H1 (cell line): Measurements from ENCODE around the gene RETREG1. TPM values are rescaled to one million over a fixed set of nuclear protein-coding genes. Genes with fewer than 3 reads are reported as not detected.

Experiments
- CREB1 ChIP-seq: IDR thresholded peaks from 2 replicates; pipeline ENCODE4 v1.6.1; 2012; ENCODE audit warnings: inconsistent platforms
- NRF1 ChIP-seq: IDR thresholded peaks from 2 replicates; pipeline ENCODE4 v1.6.1; 2011; ENCODE audit warnings: mild to moderate bottlenecking, low read depth, low read length, improper control_type of control experiment
- POLR2A ChIP-seq, 2 experiments: IDR thresholded peaks; 1 replicate in 1 of 2; 2 replicates in 1 of 2; pipeline ENCODE4 v1.6.1; 2011; ENCODE audit warnings: low read depth in 2 of 2, low read length in 2 of 2, mild to moderate bottlenecking in 2 of 2; ENCODE audit errors: control extremely low read depth in 1 of 2
- RBBP5 ChIP-seq: IDR thresholded peaks from 2 replicates; pipeline ENCODE4 v1.7.1; 2012; ENCODE audit warnings: low read depth, mild to moderate bottlenecking, inconsistent platforms, low read length, moderate library complexity, borderline replicate concordance
- RNF2 ChIP-seq: fragments of 200-900, 300-1000 bp; sonication (generic); IDR thresholded peaks from 2 replicates; pipeline ENCODE4 v1.7.1; 2016; ENCODE audit warnings: borderline replicate concordance, low read depth, mild to moderate bottlenecking, antibody characterized with exemption, low read length; ENCODE audit not compliant: poor library complexity, severe bottlenecking; ENCODE audit errors: missing control alignments
- SIX5 ChIP-seq: IDR thresholded peaks from 2 replicates; pipeline ENCODE4 v1.6.1; 2011; ENCODE audit warnings: mild to moderate bottlenecking, low read depth, low read length
- TAF7 ChIP-seq: optimal IDR thresholded peaks from 2 replicates; pipeline ENCODE3; 2011; ENCODE audit warnings: low read depth, mild to moderate bottlenecking, inconsistent platforms, low read length, moderate library complexity, borderline replicate concordance
- TBP ChIP-seq: IDR thresholded peaks from 2 replicates; pipeline ENCODE4 v1.6.1; 2011; ENCODE audit warnings: low read depth, low read length, improper control_type of control experiment
- polyA plus RNA-seq, 7 experiments: library from polyadenylated mRNA; depleted of rRNA in 3 of 7; stranded (reverse) in 5 of 7; unstranded in 2 of 7; fragments of >200 nt in 5 of 7; fragments of 200-250 nt in 2 of 7; gene quantifications; 1 replicate in 5 of 7; 2 replicates in 1 of 7; 4 replicates in 1 of 7; pipeline versions ENCODE4 v1.2.1 to v1.2.3, GENCODE V29; 2011 to 2013; ENCODE audit warnings: missing spikeins in 2 of 7, mixed read lengths in 2 of 7
- total RNA-seq: library from RNA; stranded (reverse); fragmentation: NEBNext Ultra II Directional; extraction: Animal tissue kit (Norgen Biotek cat#: 25700); gene quantifications from 2 replicates; pipeline ENCODE4 v1.2.1, GENCODE V29; 2021
- TF ChIP-seq, protein P1 (sequence below): fragments of 300-600 bp; sonication (generic); IDR thresholded peaks from 2 replicates; pipeline ENCODE4 v1.7.1; 2012; ENCODE audit warnings: low read length, moderate library complexity, mild to moderate bottlenecking, inconsistent platforms; ENCODE audit not compliant: insufficient replicate concordance
- TF ChIP-seq, protein P2 (sequence below): IDR thresholded peaks from 2 replicates; pipeline ENCODE4 v1.6.1; 2012; ENCODE audit warnings: low read length, inconsistent platforms

The RETREG1 gene
- total and polyA plus RNA-seq, 2 of the 8 experiments (the other 6 are each of a cell fraction or from before 2014, with no cell fraction given), result 0.62 to 1.9 TPM

DNA sequence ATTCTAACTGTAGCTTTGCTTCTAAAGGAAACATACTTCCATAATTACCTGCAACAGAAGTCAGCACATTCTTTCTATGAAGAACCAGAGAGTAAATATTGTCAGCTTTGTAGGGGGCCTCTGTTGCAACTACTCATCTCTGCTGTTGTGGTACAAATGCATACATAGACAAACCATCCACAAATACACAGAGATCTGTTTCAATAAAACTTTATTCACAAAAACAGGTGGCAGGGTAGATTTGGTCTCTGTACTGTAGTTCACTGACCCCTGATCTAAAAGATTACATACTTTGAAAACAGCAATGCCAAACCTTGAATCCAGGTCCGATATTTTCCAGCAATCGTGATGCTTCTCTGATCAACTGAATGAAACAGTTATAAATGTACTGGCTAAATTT is 44.9 kb upstream of the RETREG1 start (continued):
- TF ChIP-seq, protein P1, sequence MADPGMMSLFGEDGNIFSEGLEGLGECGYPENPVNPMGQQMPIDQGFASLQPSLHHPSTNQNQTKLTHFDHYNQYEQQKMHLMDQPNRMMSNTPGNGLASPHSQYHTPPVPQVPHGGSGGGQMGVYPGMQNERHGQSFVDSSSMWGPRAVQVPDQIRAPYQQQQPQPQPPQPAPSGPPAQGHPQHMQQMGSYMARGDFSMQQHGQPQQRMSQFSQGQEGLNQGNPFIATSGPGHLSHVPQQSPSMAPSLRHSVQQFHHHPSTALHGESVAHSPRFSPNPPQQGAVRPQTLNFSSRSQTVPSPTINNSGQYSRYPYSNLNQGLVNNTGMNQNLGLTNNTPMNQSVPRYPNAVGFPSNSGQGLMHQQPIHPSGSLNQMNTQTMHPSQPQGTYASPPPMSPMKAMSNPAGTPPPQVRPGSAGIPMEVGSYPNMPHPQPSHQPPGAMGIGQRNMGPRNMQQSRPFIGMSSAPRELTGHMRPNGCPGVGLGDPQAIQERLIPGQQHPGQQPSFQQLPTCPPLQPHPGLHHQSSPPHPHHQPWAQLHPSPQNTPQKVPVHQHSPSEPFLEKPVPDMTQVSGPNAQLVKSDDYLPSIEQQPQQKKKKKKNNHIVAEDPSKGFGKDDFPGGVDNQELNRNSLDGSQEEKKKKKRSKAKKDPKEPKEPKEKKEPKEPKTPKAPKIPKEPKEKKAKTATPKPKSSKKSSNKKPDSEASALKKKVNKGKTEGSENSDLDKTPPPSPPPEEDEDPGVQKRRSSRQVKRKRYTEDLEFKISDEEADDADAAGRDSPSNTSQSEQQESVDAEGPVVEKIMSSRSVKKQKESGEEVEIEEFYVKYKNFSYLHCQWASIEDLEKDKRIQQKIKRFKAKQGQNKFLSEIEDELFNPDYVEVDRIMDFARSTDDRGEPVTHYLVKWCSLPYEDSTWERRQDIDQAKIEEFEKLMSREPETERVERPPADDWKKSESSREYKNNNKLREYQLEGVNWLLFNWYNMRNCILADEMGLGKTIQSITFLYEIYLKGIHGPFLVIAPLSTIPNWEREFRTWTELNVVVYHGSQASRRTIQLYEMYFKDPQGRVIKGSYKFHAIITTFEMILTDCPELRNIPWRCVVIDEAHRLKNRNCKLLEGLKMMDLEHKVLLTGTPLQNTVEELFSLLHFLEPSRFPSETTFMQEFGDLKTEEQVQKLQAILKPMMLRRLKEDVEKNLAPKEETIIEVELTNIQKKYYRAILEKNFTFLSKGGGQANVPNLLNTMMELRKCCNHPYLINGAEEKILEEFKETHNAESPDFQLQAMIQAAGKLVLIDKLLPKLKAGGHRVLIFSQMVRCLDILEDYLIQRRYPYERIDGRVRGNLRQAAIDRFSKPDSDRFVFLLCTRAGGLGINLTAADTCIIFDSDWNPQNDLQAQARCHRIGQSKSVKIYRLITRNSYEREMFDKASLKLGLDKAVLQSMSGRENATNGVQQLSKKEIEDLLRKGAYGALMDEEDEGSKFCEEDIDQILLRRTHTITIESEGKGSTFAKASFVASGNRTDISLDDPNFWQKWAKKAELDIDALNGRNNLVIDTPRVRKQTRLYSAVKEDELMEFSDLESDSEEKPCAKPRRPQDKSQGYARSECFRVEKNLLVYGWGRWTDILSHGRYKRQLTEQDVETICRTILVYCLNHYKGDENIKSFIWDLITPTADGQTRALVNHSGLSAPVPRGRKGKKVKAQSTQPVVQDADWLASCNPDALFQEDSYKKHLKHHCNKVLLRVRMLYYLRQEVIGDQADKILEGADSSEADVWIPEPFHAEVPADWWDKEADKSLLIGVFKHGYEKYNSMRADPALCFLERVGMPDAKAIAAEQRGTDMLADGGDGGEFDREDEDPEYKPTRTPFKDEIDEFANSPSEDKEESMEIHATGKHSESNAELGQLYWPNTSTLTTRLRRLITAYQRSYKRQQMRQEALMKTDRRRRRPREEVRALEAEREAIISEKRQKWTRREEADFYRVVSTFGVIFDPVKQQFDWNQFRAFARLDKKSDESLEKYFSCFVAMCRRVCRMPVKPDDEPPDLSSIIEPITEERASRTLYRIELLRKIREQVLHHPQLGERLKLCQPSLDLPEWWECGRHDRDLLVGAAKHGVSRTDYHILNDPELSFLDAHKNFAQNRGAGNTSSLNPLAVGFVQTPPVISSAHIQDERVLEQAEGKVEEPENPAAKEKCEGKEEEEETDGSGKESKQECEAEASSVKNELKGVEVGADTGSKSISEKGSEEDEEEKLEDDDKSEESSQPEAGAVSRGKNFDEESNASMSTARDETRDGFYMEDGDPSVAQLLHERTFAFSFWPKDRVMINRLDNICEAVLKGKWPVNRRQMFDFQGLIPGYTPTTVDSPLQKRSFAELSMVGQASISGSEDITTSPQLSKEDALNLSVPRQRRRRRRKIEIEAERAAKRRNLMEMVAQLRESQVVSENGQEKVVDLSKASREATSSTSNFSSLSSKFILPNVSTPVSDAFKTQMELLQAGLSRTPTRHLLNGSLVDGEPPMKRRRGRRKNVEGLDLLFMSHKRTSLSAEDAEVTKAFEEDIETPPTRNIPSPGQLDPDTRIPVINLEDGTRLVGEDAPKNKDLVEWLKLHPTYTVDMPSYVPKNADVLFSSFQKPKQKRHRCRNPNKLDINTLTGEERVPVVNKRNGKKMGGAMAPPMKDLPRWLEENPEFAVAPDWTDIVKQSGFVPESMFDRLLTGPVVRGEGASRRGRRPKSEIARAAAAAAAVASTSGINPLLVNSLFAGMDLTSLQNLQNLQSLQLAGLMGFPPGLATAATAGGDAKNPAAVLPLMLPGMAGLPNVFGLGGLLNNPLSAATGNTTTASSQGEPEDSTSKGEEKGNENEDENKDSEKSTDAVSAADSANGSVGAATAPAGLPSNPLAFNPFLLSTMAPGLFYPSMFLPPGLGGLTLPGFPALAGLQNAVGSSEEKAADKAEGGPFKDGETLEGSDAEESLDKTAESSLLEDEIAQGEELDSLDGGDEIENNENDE, result no peak
- TF ChIP-seq, protein P2, sequence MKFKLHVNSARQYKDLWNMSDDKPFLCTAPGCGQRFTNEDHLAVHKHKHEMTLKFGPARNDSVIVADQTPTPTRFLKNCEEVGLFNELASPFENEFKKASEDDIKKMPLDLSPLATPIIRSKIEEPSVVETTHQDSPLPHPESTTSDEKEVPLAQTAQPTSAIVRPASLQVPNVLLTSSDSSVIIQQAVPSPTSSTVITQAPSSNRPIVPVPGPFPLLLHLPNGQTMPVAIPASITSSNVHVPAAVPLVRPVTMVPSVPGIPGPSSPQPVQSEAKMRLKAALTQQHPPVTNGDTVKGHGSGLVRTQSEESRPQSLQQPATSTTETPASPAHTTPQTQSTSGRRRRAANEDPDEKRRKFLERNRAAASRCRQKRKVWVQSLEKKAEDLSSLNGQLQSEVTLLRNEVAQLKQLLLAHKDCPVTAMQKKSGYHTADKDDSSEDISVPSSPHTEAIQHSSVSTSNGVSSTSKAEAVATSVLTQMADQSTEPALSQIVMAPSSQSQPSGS, result no peak
- no peak for TF ChIP-seq RNF2
- TF ChIP-seq SIX5, result no peak
- TF ChIP-seq RBBP5, result no peak
- no peak for TF ChIP-seq NRF1
- TF ChIP-seq TBP, result no peak
- no peak for TF ChIP-seq TAF7
- no peak for TF ChIP-seq CREB1
- no peak for TF ChIP-seq POLR2A (IDR thresholded peaks at IDR 0.05; ENCODE audit: control extremely low read depth in 1 of 2, low read depth in 2 of 2, low read length in 2 of 2)
